ENCODE measurements around the gene KCNA2.

Gene KCNA2

DNA sequence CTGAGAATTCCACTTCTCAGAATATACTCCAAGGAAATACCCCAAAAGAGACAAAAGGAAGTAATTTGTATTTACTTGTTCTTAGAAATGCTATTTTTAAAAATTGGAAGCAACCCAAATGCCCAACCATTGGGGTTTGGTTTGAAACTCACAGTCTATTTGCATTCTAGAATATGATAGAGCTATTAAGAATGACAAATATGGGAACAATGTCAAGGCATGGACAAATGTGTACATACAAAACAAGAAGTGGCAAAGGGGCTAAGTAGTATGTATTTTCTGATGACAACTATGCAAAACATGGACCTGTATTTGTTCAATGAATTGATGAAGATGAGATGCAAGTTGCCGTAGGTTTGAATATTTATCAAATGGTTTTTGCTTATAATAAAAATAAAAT is 32.8 kb downstream of the KCNA2 start:
- Histone ChIP-seq H3K27me3 (ENCODE audit: control insufficient read depth, insufficient read depth, low read length) (no peaks in the 10 kb centered on the region), H3K4me1 (no peaks in the 10 kb centered on the region), H3K79me2 (no peaks in the 10 kb centered on the region), H3K9me3 (ENCODE audit: control insufficient read depth, low read length) (no peaks in the 10 kb centered on the region), H3K36me3 (ENCODE audit: control insufficient read depth, insufficient read depth, low read length) (no peaks in the 10 kb centered on the region), H3K4me2 (ENCODE audit: low read length) (no peak overlapping the region), H3K4me3 (ENCODE audit: low read depth, low read length) (no peak overlapping the region), H2AFZ (no peak overlapping the region), H3K27ac (no peak overlapping the region), H3K9ac (no peak overlapping the region)
- TF ChIP-seq CTCF (IDR thresholded peaks at IDR 0.05), result no peak

DNA sequence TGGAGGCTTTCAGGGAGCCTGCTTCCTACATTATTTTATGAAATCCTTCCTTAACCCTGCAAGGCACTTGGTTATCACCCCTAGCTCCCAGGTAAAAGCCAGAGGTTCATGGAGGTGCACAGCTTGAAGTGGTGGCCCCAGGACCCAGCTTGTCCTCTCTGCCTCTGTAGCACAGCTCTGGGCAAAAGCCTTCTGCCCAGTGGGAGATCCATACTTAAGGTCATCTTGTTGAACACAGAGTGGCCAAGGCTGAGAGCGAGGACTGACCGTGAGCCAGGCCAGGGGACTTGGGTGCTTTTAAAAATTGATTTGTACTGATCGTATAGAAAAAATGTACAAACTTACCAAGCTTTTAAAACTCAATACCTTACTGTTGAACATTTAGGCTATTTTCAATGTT is 33.4 kb downstream of the KCNA2 start:
- no peaks in the 10 kb centered on the region for H3K27me3 ChIP-seq (ENCODE audit: control insufficient read depth, insufficient read depth, low read length)

GRCh38 chr1:110570901-110571300 is 35.3 kb downstream of the KCNA2 start:
- Histone ChIP-seq H2AFZ (no peak overlapping the region), H3K4me1 (no peaks in the 10 kb centered on the region), H3K9me3 (ENCODE audit: control insufficient read depth, low read length) (no peaks in the 10 kb centered on the region), H3K36me3 (ENCODE audit: control insufficient read depth, insufficient read depth, low read length) (no peaks in the 10 kb centered on the region), H3K79me2 (no peaks in the 10 kb centered on the region), H3K4me3 (ENCODE audit: low read depth, low read length) (no peak overlapping the region), H3K27me3 (ENCODE audit: control insufficient read depth, insufficient read depth, low read length) (no peaks in the 10 kb centered on the region), H3K9ac (no peak overlapping the region), H3K27ac (no peak overlapping the region), H3K4me2 (ENCODE audit: low read length) (no peak overlapping the region)
- no peak for TF ChIP-seq CTCF (IDR thresholded peaks at IDR 0.05)

More for the DNA sequence above, 33.4 kb downstream of the KCNA2 start:
- H3K79me2 ChIP-seq, result no peaks in the 10 kb centered on the region
- no peak overlapping the region for H3K4me2 ChIP-seq (ENCODE audit: low read length)
- no peak overlapping the region for H2AFZ ChIP-seq
- H3K9ac ChIP-seq, result no peak overlapping the region
- no peak overlapping the region for H3K27ac ChIP-seq
- no peak for TF ChIP-seq CTCF (IDR thresholded peaks at IDR 0.05)
- H3K4me3 ChIP-seq (ENCODE audit: low read depth, low read length), result no peak overlapping the region
- no peaks in the 10 kb centered on the region for H3K4me1 ChIP-seq
- no peaks in the 10 kb centered on the region for H3K36me3 ChIP-seq (ENCODE audit: control insufficient read depth, insufficient read depth, low read length)
- H3K9me3 ChIP-seq (ENCODE audit: control insufficient read depth, low read length), result no peaks in the 10 kb centered on the region

DNA sequence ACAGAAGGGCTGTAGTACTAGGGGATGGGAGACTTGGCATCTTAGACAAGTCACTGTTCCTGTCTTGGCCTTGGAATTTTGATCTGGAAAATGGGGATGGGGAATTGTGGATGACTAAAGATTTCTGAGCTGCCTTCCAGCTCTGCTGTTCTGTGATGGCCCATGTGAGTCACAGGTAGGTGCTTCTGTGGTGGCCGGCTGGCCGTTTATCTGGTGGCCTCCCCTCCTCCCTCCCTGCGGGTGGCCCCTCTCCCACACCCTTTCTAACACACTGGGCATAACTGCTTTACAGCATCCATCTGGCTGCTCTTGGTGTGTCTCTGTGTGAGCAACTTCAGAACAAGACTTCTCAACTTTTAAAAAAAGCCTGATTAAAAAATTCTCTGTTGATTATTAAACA is 35.9 kb downstream of the KCNA2 start:
- no peak for TF ChIP-seq CTCF (IDR thresholded peaks at IDR 0.05)
- Histone ChIP-seq H3K27me3 (ENCODE audit: control insufficient read depth, insufficient read depth, low read length) (no peaks in the 10 kb centered on the region), H3K9ac (no peak overlapping the region), H3K4me3 (ENCODE audit: low read depth, low read length) (no peak overlapping the region), H3K4me1 (no peaks in the 10 kb centered on the region), H3K79me2 (no peaks in the 10 kb centered on the region), H3K9me3 (ENCODE audit: control insufficient read depth, low read length) (no peaks in the 10 kb centered on the region), H3K27ac (no peak overlapping the region), H2AFZ (no peak overlapping the region), H3K36me3 (ENCODE audit: control insufficient read depth, insufficient read depth, low read length) (no peaks in the 10 kb centered on the region), H3K4me2 (ENCODE audit: low read length) (no peak overlapping the region)

DNA sequence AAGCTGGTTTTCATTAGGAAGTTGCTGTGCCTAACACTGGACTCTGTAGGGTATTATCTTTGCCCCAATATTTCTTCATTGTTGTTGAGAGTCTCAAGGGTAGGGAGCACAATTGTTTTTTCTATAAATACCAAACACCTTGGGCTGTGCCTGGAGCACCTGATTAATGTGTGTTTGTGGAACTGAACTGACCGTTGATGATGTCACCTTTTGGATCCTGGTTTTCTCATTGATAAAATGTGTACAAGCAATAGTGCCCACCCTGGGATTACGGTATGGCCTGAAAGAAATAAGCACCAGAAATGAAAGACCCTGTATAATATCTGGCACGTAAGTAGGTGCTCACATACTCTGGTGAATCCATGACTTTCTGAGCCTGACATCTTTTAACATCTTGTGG is 39.3 kb downstream of the KCNA2 start:
- no peaks in the 10 kb centered on the region for H3K27me3 ChIP-seq (ENCODE audit: control insufficient read depth, insufficient read depth, low read length)

More for the DNA sequence above, 39.3 kb downstream of the KCNA2 start:
- no peak overlapping the region for H2AFZ ChIP-seq
- H3K4me2 ChIP-seq (ENCODE audit: low read length), result no peak overlapping the region
- H3K79me2 ChIP-seq, result no peaks in the 10 kb centered on the region
- H3K4me1 ChIP-seq, result no peaks in the 10 kb centered on the region
- TF ChIP-seq CTCF (IDR thresholded peaks at IDR 0.05), result no peak
- no peaks in the 10 kb centered on the region for H3K9me3 ChIP-seq (ENCODE audit: control insufficient read depth, low read length)
- H3K36me3 ChIP-seq (ENCODE audit: control insufficient read depth, insufficient read depth, low read length), result no peaks in the 10 kb centered on the region
- H3K9ac ChIP-seq, result no peak overlapping the region
- H3K27ac ChIP-seq, result no peak overlapping the region
- H3K4me3 ChIP-seq (ENCODE audit: low read depth, low read length), result no peak overlapping the region
